Amniotic epithelial cell (primary cell): ENCODE measurements around the gene UGDH.

Experiments
- DNase-seq: peaks from one replicate; pipeline ENCODE4 v3.0.0-alpha.2; 2010; ENCODE audit warnings: low read depth

Gene UGDH

DNA sequence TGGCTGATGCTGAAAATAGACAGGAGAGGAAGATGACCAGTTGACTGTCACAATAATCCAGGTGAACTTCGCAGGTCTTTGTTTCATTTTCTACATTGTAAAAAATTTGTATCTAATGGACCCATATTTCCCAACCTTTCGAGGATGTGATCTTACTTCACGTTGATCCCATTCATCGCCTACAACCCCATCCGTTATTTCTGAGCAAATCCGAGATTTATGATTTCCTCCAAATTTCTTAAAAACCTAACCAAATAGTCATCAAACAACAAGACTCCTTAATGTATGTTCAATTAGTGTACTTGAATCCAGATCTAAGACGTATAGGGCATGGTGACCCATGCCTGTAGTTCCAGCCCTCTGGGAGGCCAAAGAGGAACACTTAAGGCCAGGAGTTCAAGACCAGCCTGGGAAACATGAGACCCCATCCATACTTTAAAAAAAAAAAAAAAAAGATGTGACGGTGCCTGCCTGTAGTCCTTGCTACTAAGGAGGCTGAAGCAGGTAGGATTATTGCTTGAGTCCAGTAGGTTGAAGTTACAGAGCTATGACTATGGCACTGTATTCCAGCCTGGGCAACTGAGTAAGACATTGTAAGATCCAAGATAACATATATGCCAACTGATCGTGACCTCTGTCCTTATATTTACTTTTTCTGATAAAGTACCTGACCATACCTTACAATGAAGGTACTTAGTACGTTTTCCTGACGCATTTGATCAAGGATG, 74.2 kb downstream of the UGDH start:
- DNase-seq, result no peak

GRCh38 chr4:39452153-39452859, 74.9 kb downstream of the UGDH start:
- no peak for DNase-seq

DNA sequence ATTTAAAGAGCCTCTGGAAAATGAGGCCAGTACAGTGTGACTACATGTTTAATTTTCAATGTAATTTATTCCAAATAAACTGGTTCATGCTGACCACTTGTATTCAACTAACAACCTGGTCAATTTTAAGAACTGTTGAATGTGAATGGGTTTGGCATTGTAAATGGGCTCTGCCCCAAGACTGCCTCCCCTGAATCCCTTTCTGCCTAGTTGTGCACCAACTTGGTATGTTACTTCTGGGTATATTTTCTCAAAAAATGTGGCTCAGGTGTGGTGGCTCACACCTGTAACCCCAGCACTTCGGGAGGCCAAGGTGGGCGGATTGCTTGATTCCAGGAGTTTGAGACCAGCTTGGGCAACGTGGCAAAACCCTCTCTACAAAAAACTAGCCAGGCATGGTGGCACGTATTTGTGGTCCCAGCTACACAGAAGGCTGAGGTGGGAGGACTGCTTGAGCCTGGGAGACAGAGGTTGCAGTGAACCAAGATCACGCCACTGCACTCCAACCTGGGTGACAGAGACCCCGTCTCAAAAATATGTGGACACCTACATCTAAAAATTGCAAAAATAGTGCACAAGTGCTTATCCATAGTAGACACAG, 75.7 kb downstream of the UGDH start:
- DNase-seq, result no peak

- DNase-seq, result no peak
These were observed 76.6 kb downstream of the UGDH start for GRCh38 chr4:39450618-39451017.
